B cell (primary cell): ENCODE data around the gene LIN7A. TPM values are rescaled to one million over a fixed set of nuclear protein-coding genes. Genes with fewer than 3 reads are reported as not detected.

Source experiments
- ATAC-seq: fragments of 200-7000 bp; cut with Tn5 transposase; one replicate; pipeline ENCODE4 v1.10.0; 2021; ENCODE audit warnings: low read depth, mild to moderate bottlenecking, moderate number of reproducible peaks, moderate library complexity
- CTCF ChIA-PET: fragments of 350-600 bp; sonication (Branson Sonifier 250); formaldehyde crosslinking; loops from one replicate; lab custom pipeline; 2021; ENCODE audit warnings: antibody characterized with exemption, inconsistent platforms; lab: Charles Lee
- POLR2A ChIA-PET: fragments of 350-600 bp; sonication (Branson Sonifier 250); formaldehyde crosslinking; loops from one replicate; lab custom pipeline; 2021; ENCODE audit warnings: antibody characterized with exemption; lab: Charles Lee
- DNase-seq: peaks from one replicate; pipeline ENCODE4 v3.0.0; 2013
- H2AFZ ChIP-seq: 2 replicates; pipeline ENCODE4 v1.6.1; 2012; ENCODE audit warnings: mild to moderate bottlenecking, low read depth, low read length; ENCODE audit not compliant: insufficient read depth, poor library complexity, severe bottlenecking
- H3K27ac ChIP-seq, 2 donors: 1 replicate in 1 of 2; 2 replicates in 1 of 2; pipeline ENCODE4 v1.5.1; 2012 to 2013; ENCODE audit warnings: low read length in 2 of 2, mild to moderate bottlenecking in 2 of 2, moderate library complexity in 1 of 2
- H3K27me3 ChIP-seq, 4 experiments: fragments of 200-600 bp in 1 of 4; sonication (generic) in 1 of 4; replicated peaks in 1 of 4; 1 replicate in 2 of 4; 2 replicates in 2 of 4; pipeline versions ENCODE4 v1.6.1 to v1.7.0; 2013 to 2016; ENCODE audit warnings: low read length in 3 of 4, mild to moderate bottlenecking in 2 of 4, mixed read lengths in 1 of 4, moderate library complexity in 1 of 4; ENCODE audit not compliant: insufficient read depth in 4 of 4, control insufficient read depth in 3 of 4; ENCODE audit errors: control extremely low read depth in 1 of 4
- H3K36me3 ChIP-seq, 2 experiments: replicated peaks in 1 of 2; 1 replicate in 1 of 2; 2 replicates in 1 of 2; pipeline versions ENCODE4 v1.6.1 to v1.7.1; 2013; ENCODE audit warnings: low read length in 1 of 2; ENCODE audit not compliant: insufficient read depth in 2 of 2, control insufficient read depth in 1 of 2; ENCODE audit errors: control extremely low read depth in 1 of 2, extremely low read depth in 1 of 2
- H3K4me1 ChIP-seq, 2 donors: fragments of 200-600 bp in 1 of 2; sonication (generic) in 1 of 2; 1 replicate in 1 of 2; 2 replicates in 1 of 2; pipeline versions ENCODE4 v1.5.1 to v1.6.1; 2013 to 2017; ENCODE audit warnings: low read length in 2 of 2; ENCODE audit not compliant: control insufficient read depth in 2 of 2, insufficient read depth in 2 of 2
- H3K4me2 ChIP-seq: replicated peaks from 2 replicates; pipeline ENCODE3; 2012; ENCODE audit warnings: mild to moderate bottlenecking, low read depth, low read length; ENCODE audit not compliant: poor library complexity, severe bottlenecking
- H3K4me3 ChIP-seq, 5 experiments: fragments of 200-600 bp in 1 of 5; sonication (generic) in 1 of 5; 1 replicate in 3 of 5; 2 replicates in 2 of 5; pipeline versions ENCODE4 v1.5.1 to v1.7.0; 2011 to 2016; ENCODE audit warnings: low read length in 4 of 5, mild to moderate bottlenecking in 4 of 5, low read depth in 2 of 5, control low read depth in 1 of 5, moderate library complexity in 1 of 5; ENCODE audit not compliant: insufficient read depth in 1 of 5; ENCODE audit errors: control extremely low read depth in 1 of 5, extremely low read depth in 1 of 5
- H3K79me2 ChIP-seq: fragments of 200-600 bp; sonication (generic); one replicate; pipeline ENCODE4 v1.6.0; 2016; ENCODE audit warnings: low read length; ENCODE audit not compliant: control insufficient read depth, insufficient read depth
- H3K9ac ChIP-seq: fragments of 200-600 bp; sonication (generic); 2 replicates; pipeline ENCODE4 v1.6.1; 2017; ENCODE audit warnings: mild to moderate bottlenecking, low read length, moderate library complexity
- H3K9me3 ChIP-seq, 3 donors: one replicate each; pipeline versions ENCODE4 v1.6.1 to v1.7.1; 2013; ENCODE audit warnings: low read length in 2 of 3; ENCODE audit not compliant: control insufficient read depth in 2 of 3, insufficient read depth in 1 of 3; ENCODE audit errors: control extremely low read depth in 1 of 3
- H4K20me1 ChIP-seq: 2 replicates; pipeline ENCODE4 v1.6.0; 2012; ENCODE audit warnings: mild to moderate bottlenecking, low read length; ENCODE audit not compliant: insufficient read depth, control insufficient read depth, poor library complexity, severe bottlenecking
- H3K27ac Mint-ChIP-seq: one replicate; pipeline ENCODE4 v1.8.0; 2021; ENCODE audit warnings: mixed read lengths
- H3K27me3 Mint-ChIP-seq: one replicate; pipeline ENCODE4 v1.8.0; 2021; ENCODE audit warnings: mixed read lengths
- H3K4me1 Mint-ChIP-seq: one replicate; pipeline ENCODE4 v1.8.0; 2021; ENCODE audit warnings: mixed read lengths
- H3K4me3 Mint-ChIP-seq: one replicate; pipeline ENCODE4 v1.8.0; 2021; ENCODE audit warnings: mixed read lengths
- H3K9me3 Mint-ChIP-seq: one replicate; pipeline ENCODE4 v1.8.0; 2022; ENCODE audit warnings: mixed read lengths; ENCODE audit not compliant: insufficient read depth
- EZH2 ChIP-seq: IDR thresholded peaks from 2 replicates; pipeline ENCODE4 v1.6.1; 2012; ENCODE audit warnings: borderline replicate concordance, low read depth, mild to moderate bottlenecking, moderate library complexity, low read length; ENCODE audit not compliant: insufficient read depth, poor library complexity, severe bottlenecking
- WGBS: methylation state at CpG from one replicate; pipeline ENCODE4 v1.1.5; 2013; ENCODE audit warnings: missing lambda C conversion rate; ENCODE audit not compliant: insufficient coverage; 5-methylcytosine and 5-hydroxymethylcytosine counted together
- intact Hi-C: fragments of 100-400 bp; cut with micrococcal nuclease; formaldehyde crosslinking; loops from one replicate; pipeline ENCODE4 v1.10.0; 2022
- polyA plus RNA-seq: library from polyadenylated mRNA; depleted of rRNA; stranded (reverse); fragments of >200 nt; gene quantifications from 2 replicates; pipeline ENCODE4 v1.2.3, GENCODE V29; 2012
- total RNA-seq, 2 donors: library from RNA; stranded (reverse); fragments of 120-200 nt in 1 of 2; gene quantifications; 1 replicate in 1 of 2; 2 replicates in 1 of 2; pipeline versions ENCODE4 v1.2.3 to v1.2.4, GENCODE V29; 2013 to 2022
- TF ChIP-seq, protein P1 (sequence below): fragments of 200-600 bp; IDR thresholded peaks from one replicate; pipeline ENCODE4 v1.8.0; 2022; ENCODE audit warnings: antibody characterized with exemption, mild to moderate bottlenecking

Gene LIN7A
- total and polyA plus RNA-seq, 2 donors (not counting 1 experiment from before 2014, with no cell fraction given), result 0.10 TPM; not detected in 1

DNA sequence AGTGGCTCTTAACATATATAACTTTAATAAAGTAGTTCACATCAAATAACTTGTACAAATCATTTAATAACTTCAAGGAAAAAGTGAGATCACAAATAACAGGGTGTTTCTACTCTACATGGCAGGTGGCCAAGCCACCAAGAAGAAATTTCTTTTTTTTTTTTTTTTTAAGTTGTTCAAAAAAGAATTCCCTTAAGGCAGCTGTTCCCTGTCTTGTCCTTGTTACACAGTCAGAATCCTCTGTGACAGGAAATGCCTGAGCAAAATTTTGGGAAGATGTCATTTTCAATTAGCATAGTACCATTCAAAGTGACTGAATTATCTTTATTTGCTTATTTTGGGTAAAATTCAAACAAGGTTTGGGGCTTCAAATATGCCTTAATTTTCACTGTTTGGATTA is 79.4 kb downstream of the LIN7A start:
- Histone ChIP-seq H3K4me3 (no peak overlapping the region), H3K27ac (no peak overlapping the region), H4K20me1 (no peaks in the 10 kb centered on the region), H3K9me3 (no peaks in the 10 kb centered on the region), H3K9ac (no peak overlapping the region), H3K79me2 (no peaks in the 10 kb centered on the region), H3K27me3 (no peaks in the 10 kb centered on the region), H3K36me3 (no peaks in the 10 kb centered on the region), H3K4me2 (no peak overlapping the region), H2AFZ (no peak overlapping the region), H3K4me1 (no peaks in the 10 kb centered on the region)
- no peaks in the 10 kb centered on the region for H3K9me3 Mint-ChIP-seq
- CTCF ChIA-PET, result no interaction called here
- no peak for TF ChIP-seq EZH2
- TF ChIP-seq, protein P1, sequence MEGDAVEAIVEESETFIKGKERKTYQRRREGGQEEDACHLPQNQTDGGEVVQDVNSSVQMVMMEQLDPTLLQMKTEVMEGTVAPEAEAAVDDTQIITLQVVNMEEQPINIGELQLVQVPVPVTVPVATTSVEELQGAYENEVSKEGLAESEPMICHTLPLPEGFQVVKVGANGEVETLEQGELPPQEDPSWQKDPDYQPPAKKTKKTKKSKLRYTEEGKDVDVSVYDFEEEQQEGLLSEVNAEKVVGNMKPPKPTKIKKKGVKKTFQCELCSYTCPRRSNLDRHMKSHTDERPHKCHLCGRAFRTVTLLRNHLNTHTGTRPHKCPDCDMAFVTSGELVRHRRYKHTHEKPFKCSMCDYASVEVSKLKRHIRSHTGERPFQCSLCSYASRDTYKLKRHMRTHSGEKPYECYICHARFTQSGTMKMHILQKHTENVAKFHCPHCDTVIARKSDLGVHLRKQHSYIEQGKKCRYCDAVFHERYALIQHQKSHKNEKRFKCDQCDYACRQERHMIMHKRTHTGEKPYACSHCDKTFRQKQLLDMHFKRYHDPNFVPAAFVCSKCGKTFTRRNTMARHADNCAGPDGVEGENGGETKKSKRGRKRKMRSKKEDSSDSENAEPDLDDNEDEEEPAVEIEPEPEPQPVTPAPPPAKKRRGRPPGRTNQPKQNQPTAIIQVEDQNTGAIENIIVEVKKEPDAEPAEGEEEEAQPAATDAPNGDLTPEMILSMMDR, result no peak
- H3K27ac Mint-ChIP-seq, result no peak overlapping the region
- no peaks in the 10 kb centered on the region for H3K4me1 Mint-ChIP-seq
- ATAC-seq, result no peak
- no peak for DNase-seq
- no peaks in the 10 kb centered on the region for H3K27me3 Mint-ChIP-seq
- POLR2A ChIA-PET, result no interaction called here
- intact Hi-C loops, result no loop called here
- H3K4me3 Mint-ChIP-seq, result no peak overlapping the region

DNA sequence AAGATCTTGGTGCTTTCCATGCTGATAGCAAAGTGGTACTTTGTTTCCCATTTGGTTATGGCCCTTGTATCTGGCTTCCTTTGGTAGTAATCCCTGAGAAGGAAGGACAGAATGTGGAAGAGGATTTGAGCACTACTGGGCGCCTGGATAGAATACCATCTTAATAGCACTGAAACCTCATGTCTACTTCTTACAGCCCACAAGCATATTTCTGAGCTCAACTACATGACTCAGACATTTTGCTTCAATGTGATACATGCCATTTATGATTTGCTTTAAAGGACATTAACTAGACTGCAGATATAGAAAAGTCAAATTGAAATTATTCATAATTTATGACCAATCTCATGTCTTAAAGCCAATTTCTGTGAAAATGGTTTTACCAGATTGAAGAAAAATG is 80.4 kb downstream of the LIN7A start:
- H3K27me3 Mint-ChIP-seq, result no peaks in the 10 kb centered on the region
- POLR2A ChIA-PET, result no interaction called here
- no peak for TF ChIP-seq EZH2
- TF ChIP-seq, protein P1, result no peak
- H3K27ac ChIP-seq, result no peak overlapping the region
- H3K9me3 Mint-ChIP-seq, result no peaks in the 10 kb centered on the region
- ATAC-seq (no peak), DNase-seq (no peak)
- no peaks in the 10 kb centered on the region for H3K36me3 ChIP-seq
- H3K4me3 Mint-ChIP-seq, result no peak overlapping the region
- no peak overlapping the region for H3K4me2 ChIP-seq
- no peaks in the 10 kb centered on the region for H3K4me1 Mint-ChIP-seq
- CTCF ChIA-PET, result no interaction called here
- no peaks in the 10 kb centered on the region for H3K27me3 ChIP-seq
- WGBS, result no CpG with 5 or more reads among the region's 1 CpG
- H3K4me1 ChIP-seq, result no peaks in the 10 kb centered on the region
- no peak overlapping the region for H3K9ac ChIP-seq
- no peaks in the 10 kb centered on the region for H3K9me3 ChIP-seq
- intact Hi-C loops, result no loop called here
- no peak overlapping the region for H3K4me3 ChIP-seq
- no peak overlapping the region for H2AFZ ChIP-seq
- H4K20me1 ChIP-seq, result no peaks in the 10 kb centered on the region
- H3K27ac Mint-ChIP-seq, result no peak overlapping the region
- no peaks in the 10 kb centered on the region for H3K79me2 ChIP-seq
